MM.1S (cell line): ENCODE data around the gene SYNE1.

Experiments
- DNase-seq: peaks from one replicate; pipeline ENCODE4 v3.0.0-alpha.2; 2015
- H2AFZ ChIP-seq: fragments of 300-600 bp; sonication (generic); 2 replicates; pipeline ENCODE4 v1.6.0; 2016; ENCODE audit warnings: antibody characterized with exemption, low read length
- H3F3A ChIP-seq: fragments of 300-600 bp; sonication (generic); 2 replicates; pipeline ENCODE4 v1.6.1; 2016; ENCODE audit warnings: mild to moderate bottlenecking, antibody characterized with exemption, low read length, moderate library complexity, mixed read lengths; ENCODE audit not compliant: insufficient read depth
- H3K27ac ChIP-seq: fragments of 300-600 bp; sonication (generic); 2 replicates; pipeline ENCODE4 v1.5.1; 2016; ENCODE audit warnings: mild to moderate bottlenecking, low read length
- H3K27me3 ChIP-seq: fragments of 300-600 bp; sonication (generic); replicated peaks from 2 replicates; pipeline ENCODE4 v1.6.0; 2016; ENCODE audit warnings: low read length; ENCODE audit not compliant: insufficient read depth
- H3K36me3 ChIP-seq: fragments of 300-600 bp; sonication (generic); replicated peaks from 2 replicates; pipeline ENCODE4 v1.6.1; 2016; ENCODE audit warnings: mild to moderate bottlenecking, low read length, mixed read lengths; ENCODE audit not compliant: insufficient read depth
- H3K4me1 ChIP-seq: fragments of 300-600 bp; sonication (generic); 2 replicates; pipeline ENCODE4 v1.6.1; 2016; ENCODE audit warnings: low read length, mixed read lengths
- H3K4me2 ChIP-seq: fragments of 300-600 bp; sonication (generic); 2 replicates; pipeline ENCODE4 v1.6.0; 2016; ENCODE audit warnings: low read depth, low read length
- H3K4me3 ChIP-seq: fragments of 300-600 bp; sonication (generic); 2 replicates; pipeline ENCODE4 v1.5.1; 2016; ENCODE audit warnings: low read length, mixed read lengths
- H3K79me2 ChIP-seq: fragments of 300-600 bp; sonication (generic); 2 replicates; pipeline ENCODE4 v1.6.1; 2016; ENCODE audit warnings: mixed run types, low read length, mixed read lengths
- H3K9ac ChIP-seq: fragments of 300-600 bp; sonication (generic); 2 replicates; pipeline ENCODE4 v1.6.1; 2016; ENCODE audit warnings: low read length, mixed read lengths
- H3K9me2 ChIP-seq: fragments of 300-600 bp; sonication (generic); replicated peaks from 2 replicates; pipeline ENCODE4 v1.6.1; 2016; ENCODE audit warnings: mild to moderate bottlenecking, low read length, mixed read lengths; ENCODE audit not compliant: insufficient read depth
- H3K9me3 ChIP-seq: fragments of 300-600 bp; sonication (generic); replicated peaks from 2 replicates; pipeline ENCODE4 v1.6.1; 2016; ENCODE audit warnings: mild to moderate bottlenecking, low read length, mixed read lengths; ENCODE audit not compliant: insufficient read depth
- H4K20me1 ChIP-seq: fragments of 300-600 bp; sonication (generic); 2 replicates; pipeline ENCODE4 v1.6.1; 2016; ENCODE audit warnings: mild to moderate bottlenecking, low read length, moderate library complexity, mixed read lengths; ENCODE audit not compliant: insufficient read depth
- CTCF ChIP-seq: fragments of 300-600 bp; sonication (generic); IDR thresholded peaks from 2 replicates; pipeline ENCODE4 v1.5.1; 2016; ENCODE audit warnings: antibody characterized with exemption, low read length, mixed read lengths
- EZH2 ChIP-seq: fragments of 300-600 bp; sonication (generic); optimal IDR thresholded peaks from 2 replicates; pipeline ENCODE3; 2017; ENCODE audit warnings: low read depth, mild to moderate bottlenecking, antibody characterized with exemption, low read length, mixed read lengths
- EZH2phosphoT487 ChIP-seq: fragments of 300-600 bp; sonication (generic); IDR thresholded peaks from 2 replicates; pipeline ENCODE4 v1.6.1; 2018; ENCODE audit warnings: antibody characterized with exemption, low read length

SYNE1 gene

GRCh38 chr6:152186840-152187239 is 450.3 kb downstream of the SYNE1 start:
- H2AFZ ChIP-seq = no peak overlapping the region
- peaks cover 7% of the 10 kb centered on the region; the same call in 1 of the 2 replicates for H3F3A ChIP-seq
- no peak overlapping the region for H3K4me2 ChIP-seq

GRCh38 chr6:152184917-152185574 is 452.1 kb downstream of the SYNE1 start:
- Histone ChIP-seq H3K79me2 (no peaks in the 10 kb centered on the region), H3K4me3 (peak overlapping the region; percentile 17; the same call in 1 of the 2 replicates), H3F3A (peaks cover 7% of the 10 kb centered on the region; the same call in 1 of the 2 replicates), H3K4me2 (peak overlapping the region; percentile 47; the same call in 1 of the 2 replicates), H2AFZ (0 out of 2 replicates have a peak overlapping the region, but pooled peaks have one; percentile 15), H3K9me2 (no peaks in the 10 kb centered on the region), H3K27me3 (no peaks in the 10 kb centered on the region), H3K27ac (peak overlapping the region; percentile 61; the same call in 1 of the 2 replicates), H3K4me1 (no peaks in the 10 kb centered on the region), H4K20me1 (no peaks in the 10 kb centered on the region), H3K36me3 (no peaks in the 10 kb centered on the region), H3K9ac (no peak overlapping the region), H3K9me3 (no peaks in the 10 kb centered on the region)
- TF ChIP-seq EZH2phosphoT487 (no peak), EZH2 (no peak), CTCF (no peak)
- DNase-seq = peak; percentile 36

More at GRCh38 chr6:152186840-152187239, 450.3 kb downstream of the SYNE1 start:
- H3K36me3 ChIP-seq = no peaks in the 10 kb centered on the region
- no peaks in the 10 kb centered on the region for H3K4me1 ChIP-seq
- no peak overlapping the region for H3K9ac ChIP-seq
- no peak overlapping the region for H3K27ac ChIP-seq
- H3K4me3 ChIP-seq = no peak overlapping the region
- no peaks in the 10 kb centered on the region for H3K79me2 ChIP-seq
- H3K9me2 ChIP-seq = no peaks in the 10 kb centered on the region
- DNase-seq = no peak
- H4K20me1 ChIP-seq = no peaks in the 10 kb centered on the region
- TF ChIP-seq CTCF (no peak), EZH2 (no peak), EZH2phosphoT487 (no peak)
- no peaks in the 10 kb centered on the region for H3K27me3 ChIP-seq
- H3K9me3 ChIP-seq = no peaks in the 10 kb centered on the region

- TF ChIP-seq EZH2 = no peak
- no peak for TF ChIP-seq CTCF
- TF ChIP-seq EZH2phosphoT487 = no peak
- Histone ChIP-seq H3K9me3 (no peaks in the 10 kb centered on the region), H3K4me1 (no peaks in the 10 kb centered on the region), H3K27ac (peak overlapping the region; percentile 61; the same call in 1 of the 2 replicates), H3F3A (peaks cover 7% of the 10 kb centered on the region; the same call in 1 of the 2 replicates), H3K9ac (no peak overlapping the region), H3K9me2 (no peaks in the 10 kb centered on the region), H3K4me2 (peak overlapping the region; percentile 47; the same call in 1 of the 2 replicates), H4K20me1 (no peaks in the 10 kb centered on the region), H3K79me2 (no peaks in the 10 kb centered on the region), H3K4me3 (peak overlapping the region; percentile 17; the same call in 1 of the 2 replicates), H3K27me3 (no peaks in the 10 kb centered on the region), H3K36me3 (no peaks in the 10 kb centered on the region), H2AFZ (no peak overlapping the region)
- DNase-seq = no peak
Observed at GRCh38 chr6:152184573-152184916, 452.6 kb downstream of the SYNE1 start.
